DOHH2 (cell line): Measurements from ENCODE around the gene SPARC.
A peak's percentile ranks its signal among the peaks of the same experiment; 100 is the strongest.

Source experiments
- H3F3A ChIP-seq: fragments of 200-600 bp; sonication (generic), shearing (Covaris generic); 2 replicates; pipeline ENCODE4 v1.6.0; 2016; ENCODE audit warnings: antibody characterized with exemption, mild to moderate bottlenecking; ENCODE audit not compliant: control insufficient read depth, insufficient read depth
- H3K27ac ChIP-seq: fragments of 200-600 bp; sonication (generic); 2 replicates; pipeline ENCODE4 v1.5.1; 2014; ENCODE audit warnings: low read depth, mild to moderate bottlenecking, low read length, moderate library complexity
- H3K27me3 ChIP-seq: fragments of 200-600 bp; sonication (generic); 2 replicates; pipeline ENCODE4 v1.6.1; 2014; ENCODE audit warnings: mild to moderate bottlenecking, low read length, mixed read lengths; ENCODE audit not compliant: control insufficient read depth
- H3K36me3 ChIP-seq: fragments of 200-600 bp; sonication (generic); 2 replicates; pipeline ENCODE4 v1.6.1; 2014; ENCODE audit warnings: mild to moderate bottlenecking, low read length, moderate library complexity, mixed read lengths; ENCODE audit not compliant: control insufficient read depth
- H3K4me1 ChIP-seq: fragments of 200-600 bp; sonication (generic); 2 replicates; pipeline ENCODE4 v1.6.1; 2014; ENCODE audit warnings: mild to moderate bottlenecking, low read length, mixed read lengths; ENCODE audit not compliant: control insufficient read depth
- H3K4me2 ChIP-seq: fragments of 200-600 bp; sonication (generic); 2 replicates; pipeline ENCODE4 v1.6.0; 2014; ENCODE audit warnings: mild to moderate bottlenecking, low read length, moderate library complexity
- H3K4me3 ChIP-seq: fragments of 200-600 bp; sonication (generic); 2 replicates; pipeline ENCODE4 v1.5.1; 2014; ENCODE audit warnings: mild to moderate bottlenecking, low read length, mixed read lengths
- H3K79me2 ChIP-seq: fragments of 200-600 bp; sonication (generic); 2 replicates; pipeline ENCODE4 v1.6.1; 2014; ENCODE audit warnings: mild to moderate bottlenecking, low read length, mixed read lengths; ENCODE audit not compliant: control insufficient read depth
- H3K9me2 ChIP-seq: fragments of 200-600 bp; sonication (generic); replicated peaks from 2 replicates; pipeline ENCODE4 v1.6.1; 2014; ENCODE audit warnings: mild to moderate bottlenecking, low read length, mixed read lengths; ENCODE audit not compliant: control insufficient read depth
- H3K9me3 ChIP-seq: fragments of 200-600 bp; sonication (generic); 2 replicates; pipeline ENCODE4 v1.6.1; 2014; ENCODE audit warnings: antibody characterized with exemption, low read length, mixed read lengths; ENCODE audit not compliant: control insufficient read depth, insufficient read depth
- H4K20me1 ChIP-seq: fragments of 200-600 bp; sonication (generic); 2 replicates; pipeline ENCODE4 v1.6.0; 2014; ENCODE audit warnings: low read depth, mild to moderate bottlenecking, antibody characterized with exemption, low read length, moderate library complexity; ENCODE audit not compliant: control insufficient read depth, insufficient read depth
- CTCF ChIP-seq: fragments of 200-600 bp; sonication (generic); IDR thresholded peaks from one replicate; pipeline ENCODE4 v1.5.1; 2014; ENCODE audit warnings: antibody characterized with exemption, mild to moderate bottlenecking, low read depth, low read length; ENCODE audit not compliant: poor library complexity, severe bottlenecking
- EZH2phosphoT487 ChIP-seq: fragments of 200-600 bp; sonication (generic); IDR thresholded peaks from 2 replicates; pipeline ENCODE4 v1.6.1; 2017; ENCODE audit warnings: borderline replicate concordance, mild to moderate bottlenecking, antibody characterized with exemption, low read length, moderate library complexity, mixed read lengths

SPARC gene

GRCh38 chr5:151722546-151722945 is 35.8 kb upstream of the SPARC start:
- no peak overlapping the region for H3K27ac ChIP-seq
- no peaks in the 10 kb centered on the region for H3F3A ChIP-seq
- H3K4me2 ChIP-seq, result peak overlapping the region; percentile 52
- H3K79me2 ChIP-seq, result no peaks in the 10 kb centered on the region
- H3K9me3 ChIP-seq, result no peaks in the 10 kb centered on the region
- no peaks in the 10 kb centered on the region for H3K9me2 ChIP-seq
- H3K27me3 ChIP-seq, result no peaks in the 10 kb centered on the region
- H3K36me3 ChIP-seq, result no peaks in the 10 kb centered on the region
- TF ChIP-seq CTCF (no peak), EZH2phosphoT487 (no peak)
- no peaks in the 10 kb centered on the region for H4K20me1 ChIP-seq
- no peak overlapping the region for H3K4me3 ChIP-seq
- H3K4me1 ChIP-seq, result peaks cover 55% of the 10 kb centered on the region

- no peak for TF ChIP-seq EZH2phosphoT487
- no peak for TF ChIP-seq CTCF
- H3K4me1 ChIP-seq, result peaks cover 57% of the 10 kb centered on the region
- H3K36me3 ChIP-seq, result no peaks in the 10 kb centered on the region
- H3K4me3 ChIP-seq, result 0 out of 2 replicates have a peak overlapping the region, but pooled peaks have one; percentile 4
- no peak overlapping the region for H3K27ac ChIP-seq
- H3K9me2 ChIP-seq, result no peaks in the 10 kb centered on the region
- no peaks in the 10 kb centered on the region for H4K20me1 ChIP-seq
- H3K9me3 ChIP-seq, result no peaks in the 10 kb centered on the region
- no peaks in the 10 kb centered on the region for H3K27me3 ChIP-seq
- H3K79me2 ChIP-seq, result no peaks in the 10 kb centered on the region
- H3K4me2 ChIP-seq, result peak overlapping the region; percentile 52
- H3F3A ChIP-seq, result no peaks in the 10 kb centered on the region
Measured at GRCh38 chr5:151721812-151722391, 35.2 kb upstream of the SPARC start.

- Histone ChIP-seq H3K4me1 (peaks cover 57% of the 10 kb centered on the region), H3K79me2 (no peaks in the 10 kb centered on the region), H3K4me2 (peak overlapping the region; percentile 52), H3K27me3 (no peaks in the 10 kb centered on the region), H3K9me2 (no peaks in the 10 kb centered on the region), H4K20me1 (no peaks in the 10 kb centered on the region), H3K36me3 (no peaks in the 10 kb centered on the region), H3K4me3 (peak overlapping the region; percentile 28), H3F3A (no peaks in the 10 kb centered on the region), H3K9me3 (no peaks in the 10 kb centered on the region), H3K27ac (no peak overlapping the region)
- no peak for TF ChIP-seq CTCF
- TF ChIP-seq EZH2phosphoT487, result no peak
Measured at GRCh38 chr5:151721087-151721646, 34.5 kb upstream of the SPARC start.
